Pancreas (tissue), 10 donors: Measurements from ENCODE around the gene DLG2. TPM values are rescaled to one million over a fixed set of nuclear protein-coding genes. Genes with fewer than 3 reads are reported as not detected.

ENCODE experiments used
- ATAC-seq, 4 donors: fragments of 200-7000 bp; cut with Tn5 transposase; one replicate each; pipeline versions ENCODE4 v1.8.0 to v1.9.1; 2020; ENCODE audit warnings: mild to moderate bottlenecking in 4 of 4, moderate library complexity in 4 of 4
- DNase-seq, 6 donors: peaks; one replicate each; pipeline ENCODE4 v3.0.0-alpha.2; 2020
- FAIRE-seq: peaks from 2 replicates; lab custom pipeline; 2012; peaks lifted over from hg19 to GRCh38; lab: Jason Lieb, UNC
- H3K27ac ChIP-seq, 4 donors: fragments of 200-600 bp; sonication (generic); 1 replicate in 3 of 4; 2 replicates in 1 of 4; pipeline versions ENCODE4 v1.5.0 to v1.8.0; 2020
- H3K27me3 ChIP-seq, 4 donors: fragments of 200-600 bp; one replicate each; pipeline ENCODE4 v1.8.0; 2021
- H3K36me3 ChIP-seq, 3 donors: fragments of 200-600 bp; sonication (generic) in 1 of 3; one replicate each; pipeline versions ENCODE4 v1.5.0 to v1.8.0; 2020 to 2021
- H3K4me1 ChIP-seq, 3 donors: fragments of 200-600 bp; one replicate each; pipeline ENCODE4 v1.8.0; 2021
- H3K4me3 ChIP-seq, 4 donors: fragments of 200-600 bp; sonication (generic) in 2 of 4; one replicate each; pipeline versions ENCODE4 v1.5.0 to v1.8.0; 2020 to 2021
- H3K9me3 ChIP-seq, 4 donors: fragments of 200-600 bp; one replicate each; pipeline ENCODE4 v1.8.0; 2021
- CTCF ChIP-seq, 4 donors: fragments of 200-600 bp; sonication (generic) in 3 of 4; IDR thresholded peaks; one replicate each; pipeline versions ENCODE4 v1.5.0 to v1.8.0; 2021; ENCODE audit warnings: antibody characterized with exemption in 4 of 4
- WGBS, 2 donors: extraction: QIAGEN DNeasy Blood & Tissue Kit; methylation state at CpG; one replicate each; pipeline ENCODE4 v1.1.7; 2013; 5-methylcytosine and 5-hydroxymethylcytosine counted together
- intact Hi-C, 3 donors: fragments of 100-400 bp; cut with DNase I; formaldehyde crosslinking; loops; one replicate each; pipeline versions ENCODE4 v1.11.1 to v1.14.2; 2022
- polyA plus RNA-seq, 2 donors: library from polyadenylated mRNA; stranded (reverse); fragments of 200-250 nt; gene quantifications; one replicate each; pipeline ENCODE4 v1.2.3, GENCODE V29; 2013
- total RNA-seq, 6 donors: library from RNA; stranded (reverse); fragmentation: NEBNext Ultra II Directional in 4 of 6; extraction: Animal tissue kit (Norgen Biotek cat#: 25700) in 4 of 6; gene quantifications; one replicate each; pipeline versions ENCODE4 v1.2.1 to v1.2.4, GENCODE V29; 2021 to 2023
- donor health status: healthy with polysubstance abuse.
- donor health status: DM: no; HTN: no; CAD: no; lungs with moderate emphysema.
- donor health status: DM: no; HTN: no; CAD: no.
- donor health status: control.
- donor health status: control.
- donor health status: Bipolar disorder and iron deficiency.
- donor health status: DM: yes; HTN: yes; CAD: no.
- donor health status: DM: no; HTN: no; CAD: no.
- donor health status: DM: no; HTN: no; CAD: no.
- donor health status: DM: yes; HTN: yes; CAD: no.

Gene DLG2
- total and polyA plus RNA-seq, 8 donors, result 1.2 to 5.4 (median 3.6) TPM

DNA sequence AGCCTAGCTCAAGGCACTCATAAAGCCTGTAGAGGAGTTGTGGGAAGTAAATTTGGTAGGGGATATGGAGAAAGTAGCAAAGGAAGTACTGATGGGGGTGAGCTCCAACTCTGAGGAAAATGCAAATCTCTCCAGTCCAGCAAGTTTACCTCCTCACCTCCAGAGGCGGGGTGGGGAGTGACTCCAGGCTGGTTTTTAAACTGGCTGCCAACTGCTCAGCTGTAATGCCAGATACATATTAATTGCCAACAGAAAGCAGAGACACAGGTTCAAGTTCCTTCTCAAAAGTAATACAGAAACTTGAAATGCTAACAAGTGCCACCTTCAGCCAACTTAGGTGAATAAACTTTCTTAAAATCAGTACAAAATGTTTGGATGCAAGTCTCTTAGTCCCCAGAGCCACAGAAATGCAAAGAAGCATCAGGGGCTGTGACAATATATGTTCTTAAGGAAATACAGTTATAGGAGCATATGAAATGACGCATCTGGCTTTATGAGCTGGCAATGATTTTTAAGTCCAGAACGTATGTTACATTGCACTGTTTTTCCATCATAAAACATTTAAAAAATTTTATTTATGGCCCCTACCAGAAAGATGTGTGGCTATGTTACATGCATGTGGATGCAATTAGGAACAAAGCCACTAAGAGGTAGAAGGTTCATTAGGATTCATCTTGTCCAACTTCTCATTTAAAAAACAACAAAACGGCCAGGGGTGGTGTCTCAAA, 1904.6 kb downstream of the DLG2 start:
- Histone ChIP-seq H3K9me3 (no peaks in the 10 kb centered on the region), H3K27me3 (no peaks in the 10 kb centered on the region), H3K36me3 (no peaks in the 10 kb centered on the region), H3K27ac (no peak overlapping the region), H3K4me3 (no peak overlapping the region), H3K4me1 (peaks cover 7 to 23% (median 14%) of the 10 kb centered on the region in 3 donors)
- intact Hi-C loops, result no loop called here
- FAIRE-seq (no peak), DNase-seq (peak in 1 of 6 donors; percentile 16), ATAC-seq (no peak)
- TF ChIP-seq CTCF (IDR thresholded peaks at IDR 0.05), result no peak
- WGBS, 2 donors, result 63 to 71% methylated on average over 4 of the region's 4 CpGs

DNA sequence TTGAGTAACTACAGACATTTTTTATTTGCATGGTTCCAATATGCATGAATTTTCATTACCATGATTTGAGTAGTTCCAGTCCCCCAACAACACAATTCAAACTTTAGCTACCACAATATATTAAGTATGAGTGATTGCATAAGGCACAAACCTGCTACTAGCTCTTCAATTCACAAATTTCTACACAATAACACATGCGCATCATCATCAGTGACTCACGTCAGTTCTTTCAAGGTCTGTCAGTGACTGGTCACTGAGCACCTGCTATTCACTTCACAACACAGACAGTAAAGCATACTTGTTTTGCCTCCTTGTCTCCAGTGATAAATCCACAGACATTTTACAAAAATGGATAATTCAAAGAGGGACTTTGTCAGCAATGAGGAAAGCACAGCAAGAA, 1905.9 kb downstream of the DLG2 start:
- Histone ChIP-seq H3K4me3 (no peak overlapping the region), H3K27me3 (no peaks in the 10 kb centered on the region), H3K4me1 (peaks cover 7 to 20% (median 7%) of the 10 kb centered on the region in 3 donors), H3K9me3 (no peaks in the 10 kb centered on the region), H3K36me3 (no peaks in the 10 kb centered on the region), H3K27ac (no peak overlapping the region)
- no peak for ATAC-seq
- WGBS, 2 donors, result 80 to 88% methylated on average over 2 of the region's 2 CpGs
- intact Hi-C loops, result no loop called here
- TF ChIP-seq CTCF (IDR thresholded peaks at IDR 0.05), result no peak
- no peak for DNase-seq
- FAIRE-seq, result no peak

DNA sequence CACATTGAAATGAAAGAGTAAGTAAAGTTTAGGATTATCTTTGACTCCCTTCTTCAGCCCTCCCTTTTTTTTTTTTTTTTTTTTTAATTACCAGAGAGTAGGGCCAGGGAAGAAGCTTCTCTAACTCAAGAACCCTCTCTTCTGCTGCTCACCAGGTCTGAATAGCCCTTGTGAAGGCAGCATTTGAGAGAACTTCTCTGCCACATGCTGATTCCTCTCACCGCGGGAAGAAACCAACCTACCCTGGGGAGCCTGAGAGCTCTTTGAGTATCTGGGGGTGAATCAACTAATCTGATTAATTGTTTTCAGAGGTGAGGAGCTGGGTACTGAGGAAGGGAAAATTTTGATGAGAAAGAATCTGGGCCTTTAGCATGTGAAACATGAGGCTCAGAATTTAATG, 1906.5 kb downstream of the DLG2 start:
- ATAC-seq (no peak), DNase-seq (no peak), FAIRE-seq (no peak)
- TF ChIP-seq CTCF (IDR thresholded peaks at IDR 0.05), result no peak
- Histone ChIP-seq H3K9me3 (no peaks in the 10 kb centered on the region), H3K36me3 (no peaks in the 10 kb centered on the region), H3K27ac (no peak overlapping the region), H3K4me3 (no peak overlapping the region), H3K4me1 (peaks cover 7 to 14% (median 7%) of the 10 kb centered on the region in 3 donors), H3K27me3 (no peaks in the 10 kb centered on the region)
- intact Hi-C loops, result no loop called here
- WGBS, 2 donors, result 75 to 90% methylated on average over 2 of the region's 2 CpGs

- Histone ChIP-seq H3K36me3 (no peaks in the 10 kb centered on the region), H3K4me3 (no peak overlapping the region), H3K27ac (no peak overlapping the region), H3K9me3 (no peaks in the 10 kb centered on the region), H3K27me3 (no peaks in the 10 kb centered on the region), H3K4me1 (no peaks in the 10 kb centered on the region)
- DNase-seq, result no peak
- WGBS, 2 donors, result 79 to 83% methylated on average over 3 of the region's 3 CpGs
- no peak for FAIRE-seq
- intact Hi-C loops, result loop anchor here in 1 of 3 donors (10.0 kb wide), 1 partner anchor 413 kb away; no protein-coding TSS in a partner anchor
- no peak for ATAC-seq
- no peak for TF ChIP-seq CTCF (IDR thresholded peaks at IDR 0.05)
These were observed 1909.6 kb downstream of the DLG2 start for GRCh38 chr11:83717537-83717936.

DNA sequence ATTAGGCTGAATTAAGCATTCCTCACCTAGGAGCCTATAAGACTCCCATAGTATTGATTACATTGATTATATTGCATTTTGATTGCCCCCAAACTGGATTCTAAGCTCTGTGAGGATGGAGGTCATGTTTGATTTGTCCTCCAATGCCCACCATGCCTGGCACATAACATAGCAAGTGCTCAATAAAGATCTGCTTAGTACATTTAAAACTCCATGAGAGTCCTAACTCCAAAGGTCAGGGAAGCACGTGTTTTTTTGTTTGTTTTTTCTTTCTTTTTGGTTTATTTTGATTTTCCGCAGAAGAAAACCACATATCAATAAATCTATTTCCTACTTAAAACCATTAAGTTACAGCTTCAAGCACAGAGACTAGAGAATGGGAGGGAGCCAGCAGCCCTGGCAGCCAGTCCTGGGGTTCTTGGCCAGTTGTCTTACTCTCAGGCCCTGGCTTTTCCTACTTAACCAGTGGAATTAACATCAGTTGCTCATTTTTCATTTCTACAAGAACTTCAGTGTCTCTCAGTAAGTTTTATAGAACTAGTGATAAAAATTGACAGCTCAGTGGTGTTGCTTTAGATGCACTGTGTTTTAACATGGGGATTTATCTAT, 1911.1 kb downstream of the DLG2 start:
- H3K4me3 ChIP-seq, result no peak overlapping the region
- no peak for TF ChIP-seq CTCF (IDR thresholded peaks at IDR 0.05)
- intact Hi-C loops, result loop anchor here in 1 of 3 donors (10.0 kb wide), 1 partner anchor 411 kb away; no protein-coding TSS in a partner anchor
- FAIRE-seq (no peak), ATAC-seq (no peak), DNase-seq (no peak)
- no peak overlapping the region for H3K27ac ChIP-seq
- H3K36me3 ChIP-seq, result no peaks in the 10 kb centered on the region
- no peaks in the 10 kb centered on the region for H3K27me3 ChIP-seq
- no peaks in the 10 kb centered on the region for H3K9me3 ChIP-seq
- WGBS, 2 donors, result 54 to 62% methylated on average over 2 of the region's 2 CpGs
- H3K4me1 ChIP-seq, result no peaks in the 10 kb centered on the region
